ENCODE results near the gene SPEM3.
"Not testable (repeated sequence)": the region's sequence is repeated elsewhere in the genome, so short reads cannot be mapped to it uniquely, and the experiment has no call there.

Gene SPEM3

DNA sequence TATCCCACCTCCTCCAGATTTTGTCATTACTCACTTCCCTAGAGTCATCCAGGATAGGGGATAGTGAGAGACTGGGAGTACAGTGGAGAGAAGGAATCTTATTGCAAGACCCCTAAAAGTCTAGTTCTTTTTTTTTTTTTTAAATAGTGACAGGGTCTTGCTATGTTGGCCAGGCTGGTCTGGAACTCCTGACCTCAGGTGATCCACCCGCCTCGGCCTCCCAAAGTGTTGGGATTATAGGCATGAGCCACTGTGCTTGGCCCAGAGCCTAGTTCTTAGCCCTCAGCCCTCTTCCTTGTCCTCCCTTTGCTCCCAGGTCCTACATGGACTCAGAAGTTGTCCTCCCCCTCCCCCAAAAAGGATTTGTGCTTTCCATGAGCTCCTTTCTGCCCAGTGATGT lies 13.5 kb downstream of the SPEM3 start:
- no peak for DNase-seq (ENCODE audit: low spot score)

DNA sequence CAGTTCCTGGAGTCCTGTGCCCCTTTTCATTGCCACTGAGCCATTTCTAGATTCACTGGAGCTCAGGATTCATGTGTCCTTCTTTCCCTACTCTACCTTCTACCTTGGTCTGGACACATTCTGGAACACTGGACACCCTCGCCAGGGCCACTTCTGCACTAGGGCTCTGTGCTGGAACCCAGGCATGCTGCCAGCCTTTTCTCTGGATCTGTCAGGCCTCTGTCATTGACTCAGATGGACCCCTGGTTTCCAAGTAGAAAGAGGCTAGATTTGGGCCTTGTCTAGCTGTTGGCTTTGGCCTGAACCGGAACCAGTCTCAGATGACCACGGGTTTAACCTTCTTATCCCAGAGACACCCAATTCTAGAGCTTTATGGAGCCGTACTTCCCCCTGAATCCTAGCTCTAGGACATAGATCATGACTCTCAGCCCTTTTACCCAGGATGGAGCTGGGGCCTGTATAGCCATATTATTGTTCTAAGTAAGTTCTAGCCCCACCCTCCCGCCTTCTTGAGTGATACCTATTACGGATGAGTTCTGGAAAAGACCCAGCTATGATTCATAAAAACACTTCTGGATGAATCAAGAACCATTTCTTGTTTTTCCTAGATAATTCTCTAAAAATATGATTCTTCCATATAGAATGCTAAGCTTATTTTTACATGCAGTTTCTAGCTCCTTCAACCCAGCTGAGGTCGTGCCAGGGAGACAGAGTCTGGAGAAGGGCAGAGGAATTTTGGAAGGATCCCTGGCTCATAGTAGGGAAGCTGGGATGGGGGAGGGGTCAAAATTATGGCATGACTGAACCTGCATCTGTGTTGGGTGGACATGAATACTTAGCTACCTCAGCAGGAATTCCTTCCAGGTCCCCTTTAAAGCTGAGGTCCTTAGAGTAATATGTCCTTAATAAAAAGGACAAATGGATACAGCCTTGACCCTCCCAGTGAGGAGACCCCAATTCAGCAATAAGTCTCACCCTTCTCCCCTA lies 15.1 kb downstream of the SPEM3 start:
- DNase-seq (ENCODE audit: low spot score): no peak

DNA sequence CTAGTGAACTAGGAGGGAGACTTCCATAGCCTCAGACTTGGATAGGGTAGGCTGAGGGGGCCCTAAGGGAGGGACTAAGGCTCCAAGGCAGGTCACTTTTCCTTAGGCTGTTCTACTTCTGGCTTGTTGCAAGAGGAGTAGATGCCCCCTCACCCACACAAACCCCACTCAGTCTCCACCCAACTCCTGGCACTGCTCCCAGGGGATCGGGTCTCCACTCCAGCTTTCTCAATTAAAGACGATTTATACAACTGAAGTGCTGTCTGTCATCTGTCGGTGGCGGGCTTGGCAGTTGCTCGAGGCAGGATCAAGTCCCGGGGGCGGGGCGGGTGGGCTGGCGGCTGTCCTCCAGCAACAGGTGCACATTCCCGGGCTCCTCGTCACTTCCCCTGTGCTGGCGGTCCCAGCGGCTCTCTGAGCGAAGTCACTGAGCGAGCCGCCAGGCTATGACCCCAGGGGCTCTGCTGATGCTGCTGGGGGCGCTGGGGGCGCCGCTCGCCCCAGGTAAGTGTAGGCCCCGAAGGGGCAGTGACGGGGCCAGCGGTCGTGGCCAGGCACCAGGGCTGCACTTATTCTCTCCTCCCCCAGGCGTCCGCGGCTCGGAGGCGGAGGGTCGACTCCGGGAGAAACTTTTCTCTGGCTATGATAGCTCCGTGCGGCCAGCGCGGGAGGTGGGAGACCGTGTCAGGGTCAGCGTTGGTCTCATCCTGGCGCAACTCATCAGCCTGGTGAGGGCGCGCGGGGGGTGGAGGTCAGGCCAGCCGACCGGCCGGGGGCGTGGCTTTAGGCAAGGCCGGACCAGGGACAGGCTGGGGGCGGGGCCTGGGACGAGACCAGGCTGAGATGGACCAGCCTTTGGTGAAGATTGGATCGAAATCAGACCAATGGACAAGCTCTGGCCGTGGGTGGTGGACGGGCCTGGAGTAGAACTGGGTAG lies 16.3 kb downstream of the SPEM3 start, which contains the start of gene CHRNB1:
Gene CHRNB1, plus strand, starts transcription at position 380 of the 937 bp plus-strand sequence. Its CDS starts 67 bp downstream, at position 447.
- DNase-seq (ENCODE audit: low spot score): peak; percentile 37

- peak; percentile 36 for DNase-seq (ENCODE audit: low spot score)
Observed at GRCh38 chr17:7445619-7445968, 16.9 kb downstream of the SPEM3 start.

GRCh38 chr17:7448461-7448860 lies 19.8 kb downstream of the SPEM3 start:
- DNase-seq (ENCODE audit: low spot score): no peak

- DNase-seq (ENCODE audit: low spot score): no peak
Observed at GRCh38 chr17:7459961-7460545, 31.4 kb downstream of the SPEM3 start.

GRCh38 chr17:7460850-7461660 lies 32.4 kb downstream of the SPEM3 start:
- no peak for DNase-seq (ENCODE audit: low spot score)

- no peak for DNase-seq (ENCODE audit: low spot score)
Observed at GRCh38 chr17:7462474-7463371, 34.1 kb downstream of the SPEM3 start.

GRCh38 chr17:7463372-7463846 lies 34.8 kb downstream of the SPEM3 start:
- no peak for DNase-seq (ENCODE audit: low spot score)

DNA sequence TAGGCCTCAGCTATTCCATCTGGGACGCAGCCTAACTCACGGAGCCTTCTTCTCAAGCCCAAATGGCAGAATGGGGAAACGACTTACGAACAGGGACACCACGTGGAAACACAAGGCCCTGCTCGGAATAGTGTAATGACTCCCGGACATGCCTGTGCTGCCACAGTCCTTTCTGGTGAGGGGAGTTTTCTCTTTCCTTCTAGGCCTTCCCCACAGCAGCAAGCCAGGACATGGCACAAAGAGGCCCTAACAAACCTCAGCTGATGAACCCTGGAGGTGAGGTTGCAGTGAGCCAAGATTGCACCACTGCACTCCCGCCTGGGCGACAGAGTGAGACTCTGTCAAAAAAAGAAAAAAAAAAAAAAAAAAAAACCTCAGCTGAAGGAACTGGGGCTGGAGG lies 35.4 kb downstream of the SPEM3 start:
- no peak for DNase-seq (ENCODE audit: low spot score)

- no peak for DNase-seq (ENCODE audit: low spot score)
Observed at GRCh38 chr17:7465597-7466275, 37.1 kb downstream of the SPEM3 start.

DNA sequence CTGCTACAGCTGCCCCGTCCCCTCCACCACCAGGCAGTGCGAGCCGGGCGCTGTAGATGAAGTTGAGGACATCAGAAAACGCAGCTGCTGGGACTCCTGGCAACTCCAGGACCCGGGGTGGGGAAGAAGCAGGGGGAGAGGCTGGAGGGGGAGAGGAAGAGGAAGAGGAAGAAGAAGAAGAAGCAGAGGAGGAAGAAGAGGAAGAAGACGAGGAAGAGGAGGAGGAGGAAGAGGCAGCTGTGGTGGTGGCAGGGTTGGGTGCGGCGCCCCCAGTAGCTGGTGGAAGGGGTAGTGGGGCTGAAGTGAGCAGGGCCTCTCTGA lies 37.6 kb downstream of the SPEM3 start:
- no peak for DNase-seq (ENCODE audit: low spot score)

DNA sequence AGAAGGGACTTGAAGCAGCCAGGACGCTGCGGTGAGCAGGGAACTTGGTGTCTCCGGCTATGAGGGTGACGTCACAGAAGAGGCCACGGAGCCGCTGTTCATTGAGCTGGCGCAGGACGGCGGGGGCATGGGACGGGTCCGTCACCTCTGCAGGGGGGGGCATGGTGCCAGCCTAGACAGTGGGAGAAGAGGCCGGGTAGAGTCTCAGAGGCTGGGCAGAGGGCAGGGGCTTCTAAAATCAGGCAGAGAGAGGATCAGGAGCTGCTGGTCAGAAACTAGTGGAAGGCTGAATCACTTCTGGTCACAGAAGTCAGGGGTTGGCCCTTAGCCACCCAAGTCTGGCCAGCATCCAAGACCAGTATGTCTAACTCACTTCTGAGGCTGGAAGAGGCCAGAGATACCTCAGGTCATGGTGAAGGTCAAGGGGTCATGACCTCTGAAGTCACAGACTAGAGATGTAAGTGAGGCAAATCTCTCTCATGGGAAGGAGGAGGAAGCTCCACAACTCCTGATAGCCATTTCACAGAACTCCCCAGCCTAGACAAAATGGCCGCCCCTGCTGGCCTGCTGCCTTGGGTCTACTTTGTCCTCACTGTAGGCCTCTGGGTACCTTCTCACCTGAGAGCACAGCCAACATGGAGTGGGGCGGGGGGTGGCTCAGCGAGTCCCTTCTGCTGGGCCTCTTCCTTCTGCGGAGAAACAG lies 38.1 kb downstream of the SPEM3 start:
- DNase-seq (ENCODE audit: low spot score): no peak

GRCh38 chr17:7467498-7467897 lies 38.8 kb downstream of the SPEM3 start:
- DNase-seq (ENCODE audit: low spot score): no peak

DNA sequence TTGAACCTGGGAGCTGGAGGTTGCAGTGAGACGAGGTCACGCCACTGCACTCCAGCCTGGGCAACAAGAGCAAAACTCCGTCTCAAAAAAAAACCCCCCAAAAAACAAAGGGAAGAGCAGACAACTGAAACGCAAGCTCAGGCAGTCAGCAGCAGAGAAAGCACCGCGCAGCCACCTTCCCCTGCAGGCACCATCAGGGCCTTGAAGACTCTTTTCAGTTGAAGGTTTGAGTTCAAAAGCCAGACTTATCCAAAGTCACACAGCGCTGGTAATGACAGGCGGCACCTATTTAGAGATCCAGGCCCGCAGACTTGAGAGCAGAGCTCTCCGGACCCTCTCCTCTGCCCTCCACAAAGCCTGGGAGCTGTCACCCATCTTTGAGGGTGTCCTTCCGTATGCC lies 39.6 kb downstream of the SPEM3 start:
- no peak for DNase-seq (ENCODE audit: low spot score)

DNA sequence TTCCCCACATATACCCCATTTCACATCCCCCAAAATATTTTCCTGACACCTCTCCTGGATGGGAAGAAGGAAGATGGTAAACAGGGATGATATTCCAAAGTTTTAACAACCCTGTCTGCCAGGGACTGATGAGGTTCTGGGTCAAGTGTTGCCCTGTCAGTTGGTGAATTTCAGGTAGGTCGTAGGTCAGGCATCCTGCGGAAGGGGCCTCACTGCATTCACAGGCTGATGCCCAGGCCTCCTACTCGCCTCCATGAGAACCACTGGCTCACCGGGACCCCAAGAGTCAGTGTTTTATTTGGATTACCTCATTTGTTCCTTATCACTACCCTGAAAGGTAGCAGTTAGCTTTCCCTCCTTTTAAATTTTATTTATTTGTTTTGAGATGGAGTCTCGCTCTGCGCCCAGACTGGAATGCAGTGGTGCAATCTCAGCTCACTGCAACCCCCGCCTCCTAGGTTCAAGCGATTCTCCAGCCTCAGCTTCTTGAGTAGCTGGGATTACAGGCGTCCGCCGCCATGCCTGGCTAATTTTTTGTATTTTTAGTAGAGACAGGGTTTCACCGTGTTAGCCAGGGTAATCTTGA lies 40.2 kb downstream of the SPEM3 start:
- no peak for DNase-seq (ENCODE audit: low spot score)

DNA sequence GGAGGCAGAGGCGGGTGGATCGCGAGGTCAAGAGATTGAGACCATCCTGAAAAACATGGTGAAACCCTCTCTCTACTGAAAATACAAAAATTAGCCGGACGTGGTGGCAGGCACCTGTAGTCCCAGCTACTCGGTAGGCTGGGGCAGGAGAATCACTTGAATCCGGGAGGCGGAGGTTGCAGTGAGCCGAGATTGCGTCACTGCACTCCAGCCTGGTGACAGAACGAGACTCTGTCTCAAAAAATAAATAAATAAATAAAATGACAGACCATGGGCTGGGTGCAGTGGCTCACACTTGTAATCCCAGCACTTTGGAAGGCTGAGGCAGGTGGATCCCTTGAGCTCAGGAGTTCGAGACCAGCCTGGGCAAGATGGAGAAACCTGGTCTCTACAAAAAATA lies 41.2 kb downstream of the SPEM3 start:
- DNase-seq (ENCODE audit: low spot score): not testable (repeated sequence)

GRCh38 chr17:7470457-7470973 lies 41.9 kb downstream of the SPEM3 start:
- DNase-seq (ENCODE audit: low spot score): not testable (repeated sequence)
